ENCODE data around the gene HOGA1. TPM values are rescaled to one million over a fixed set of nuclear protein-coding genes. Genes with fewer than 3 reads are reported as not detected.

Gene HOGA1
- total RNA-seq, 1 experiment from 2014 or later: 0.08 TPM

DNA sequence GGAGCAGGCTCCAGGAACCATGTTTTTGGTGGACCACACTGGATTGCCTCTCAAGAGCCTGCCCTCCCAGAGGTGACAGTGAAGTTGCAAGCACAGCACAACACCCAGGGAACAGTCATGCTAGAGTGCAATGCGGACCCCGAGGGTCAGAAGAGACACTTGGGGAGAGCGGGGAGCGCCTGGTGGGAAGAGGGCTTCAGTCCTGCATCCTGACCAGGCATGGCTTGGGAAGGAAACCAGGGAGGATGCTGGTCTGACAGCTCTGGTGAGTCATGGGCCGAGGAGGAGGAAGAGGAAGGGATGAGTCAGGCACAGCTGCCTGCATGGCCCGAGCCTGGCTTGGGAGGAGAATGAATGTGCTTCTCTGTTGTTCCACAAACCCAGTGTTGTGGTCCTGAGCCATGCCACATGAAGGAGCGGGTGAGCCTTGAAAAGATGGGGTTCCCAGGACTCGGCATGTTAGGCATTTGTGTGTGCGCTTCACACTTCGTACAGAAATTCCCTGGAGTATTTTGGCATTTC is 41.1 kb upstream of the HOGA1 start:
- POLR2A ChIA-PET: no interaction called here

GRCh38 chr10:97546456-97547270 is 37.5 kb upstream of the HOGA1 start:
- H3K27ac ChIP-seq (ENCODE audit: low read length): peak overlapping the region; percentile 55; the same call in 1 of the 2 replicates

More for the DNA sequence above, 41.1 kb upstream of the HOGA1 start:
- Histone ChIP-seq H3K27ac (ENCODE audit: low read length) (peak overlapping the region; percentile 95), H3K9me3 (ENCODE audit: control insufficient read depth, insufficient read depth, low read depth, low read length) (no peaks in the 10 kb centered on the region), H3K27me3 (ENCODE audit: control insufficient read depth, insufficient read depth, low read length) (no peaks in the 10 kb centered on the region), H3K4me1 (ENCODE audit: control insufficient read depth, insufficient read depth, low read length) (peaks cover 69% of the 10 kb centered on the region), H3K4me3 (ENCODE audit: low read depth in 2 of 2, low read length in 2 of 2) (0 out of 4 replicates have a peak overlapping the region, but pooled peaks of 1 of the 2 experiments have one; percentile 6), H3K36me3 (ENCODE audit: control insufficient read depth, insufficient read depth, low read length) (no peaks in the 10 kb centered on the region)
- TF ChIP-seq, protein P1, sequence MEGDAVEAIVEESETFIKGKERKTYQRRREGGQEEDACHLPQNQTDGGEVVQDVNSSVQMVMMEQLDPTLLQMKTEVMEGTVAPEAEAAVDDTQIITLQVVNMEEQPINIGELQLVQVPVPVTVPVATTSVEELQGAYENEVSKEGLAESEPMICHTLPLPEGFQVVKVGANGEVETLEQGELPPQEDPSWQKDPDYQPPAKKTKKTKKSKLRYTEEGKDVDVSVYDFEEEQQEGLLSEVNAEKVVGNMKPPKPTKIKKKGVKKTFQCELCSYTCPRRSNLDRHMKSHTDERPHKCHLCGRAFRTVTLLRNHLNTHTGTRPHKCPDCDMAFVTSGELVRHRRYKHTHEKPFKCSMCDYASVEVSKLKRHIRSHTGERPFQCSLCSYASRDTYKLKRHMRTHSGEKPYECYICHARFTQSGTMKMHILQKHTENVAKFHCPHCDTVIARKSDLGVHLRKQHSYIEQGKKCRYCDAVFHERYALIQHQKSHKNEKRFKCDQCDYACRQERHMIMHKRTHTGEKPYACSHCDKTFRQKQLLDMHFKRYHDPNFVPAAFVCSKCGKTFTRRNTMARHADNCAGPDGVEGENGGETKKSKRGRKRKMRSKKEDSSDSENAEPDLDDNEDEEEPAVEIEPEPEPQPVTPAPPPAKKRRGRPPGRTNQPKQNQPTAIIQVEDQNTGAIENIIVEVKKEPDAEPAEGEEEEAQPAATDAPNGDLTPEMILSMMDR (IDR thresholded peaks at IDR 0.05): no peak
- TF ChIP-seq POLR2AphosphoS5 (IDR thresholded peaks at IDR 0.05; ENCODE audit: low read depth, low read length) (peak; percentile 61; the same call in 1 of the 2 replicates), TCF7L2 (IDR thresholded peaks at IDR 0.05; ENCODE audit: low read depth, low read length) (no peak)
- peak; percentile 67 for DNase-seq (ENCODE audit: low read depth, low spot score)
- intact Hi-C loops (cut with micrococcal nuclease; ENCODE audit: unreplicated experiment) (loop anchor here (5.0 kb wide), 1 partner anchor 46 kb away; the partner anchor contains the start of genes MMS19 and UBTD1), in situ Hi-C loops (cut with HindIII; ENCODE audit: low pct_unique_long_range_greater_than_20kb, low sequenced_read_pairs) (no loop called here)
- peak; percentile 77 for ATAC-seq
- CTCF ChIA-PET: no interaction called here
- no TSS peak for BruUV-seq (replicated peaks)

GRCh38 chr10:97547271-97547600 is 37.0 kb upstream of the HOGA1 start:
- Histone ChIP-seq H3K4me1 (ENCODE audit: control insufficient read depth, insufficient read depth, low read length) (peaks cover 49% of the 10 kb centered on the region), H3K27me3 (ENCODE audit: control insufficient read depth, insufficient read depth, low read length) (no peaks in the 10 kb centered on the region), H3K4me3 (ENCODE audit: low read depth in 2 of 2, low read length in 2 of 2) (no peak overlapping the region), H3K9me3 (ENCODE audit: control insufficient read depth, insufficient read depth, low read depth, low read length) (no peaks in the 10 kb centered on the region), H3K27ac (ENCODE audit: low read length) (peak overlapping the region; percentile 55; the same call in 1 of the 2 replicates), H3K36me3 (ENCODE audit: control insufficient read depth, insufficient read depth, low read length) (no peaks in the 10 kb centered on the region)
- DNase-seq (ENCODE audit: low read depth, low spot score): no peak
- in situ Hi-C loops (cut with HindIII; ENCODE audit: low pct_unique_long_range_greater_than_20kb, low sequenced_read_pairs) (no loop called here), intact Hi-C loops (cut with micrococcal nuclease; ENCODE audit: unreplicated experiment) (no loop called here)
- POLR2A ChIA-PET: no interaction called here
- ATAC-seq: no peak
- no peak for TF ChIP-seq REST (IDR thresholded peaks at IDR 0.05; ENCODE audit: insufficient read depth in 1 of 2, low read depth in 2 of 2, low read length in 1 of 2)
- no peak for TF ChIP-seq SIN3A (IDR thresholded peaks at IDR 0.05; ENCODE audit: borderline replicate concordance, insufficient read depth, low read depth, low read length)
- no peak for TF ChIP-seq TCF7L2 (IDR thresholded peaks at IDR 0.05; ENCODE audit: low read depth, low read length)
- TF ChIP-seq, protein P1 (IDR thresholded peaks at IDR 0.05): no peak
- no peak for TF ChIP-seq POLR2AphosphoS5 (IDR thresholded peaks at IDR 0.05; ENCODE audit: low read depth, low read length)
- CTCF ChIA-PET: no interaction called here
- BruUV-seq (replicated peaks): no TSS peak

More at GRCh38 chr10:97546456-97547270, 37.5 kb upstream of the HOGA1 start:
- DNase-seq (ENCODE audit: low read depth, low spot score) (no peak), ATAC-seq (no peak)
- Histone ChIP-seq H3K9me3 (ENCODE audit: control insufficient read depth, insufficient read depth, low read depth, low read length) (no peaks in the 10 kb centered on the region), H3K27me3 (ENCODE audit: control insufficient read depth, insufficient read depth, low read length) (no peaks in the 10 kb centered on the region), H3K4me1 (ENCODE audit: control insufficient read depth, insufficient read depth, low read length) (peaks cover 55% of the 10 kb centered on the region), H3K4me3 (ENCODE audit: low read depth in 2 of 2, low read length in 2 of 2) (no peak overlapping the region), H3K36me3 (ENCODE audit: control insufficient read depth, insufficient read depth, low read length) (no peaks in the 10 kb centered on the region)
- ChIA-PET POLR2A (interaction anchor here (0.6 kb wide), 1 partner anchor 127 kb away, joined by 3 read pairs; no protein-coding TSS in a partner anchor), CTCF (no interaction called here)
- intact Hi-C loops (cut with micrococcal nuclease; ENCODE audit: unreplicated experiment) (no loop called here), in situ Hi-C loops (cut with HindIII; ENCODE audit: low pct_unique_long_range_greater_than_20kb, low sequenced_read_pairs) (no loop called here)
- no peak for TF ChIP-seq SIN3A (IDR thresholded peaks at IDR 0.05; ENCODE audit: borderline replicate concordance, insufficient read depth, low read depth, low read length)
- BruUV-seq (replicated peaks): no TSS peak

All from Panc1 (cell line).